Neuronal stem cell (in vitro differentiated cells): ENCODE data around the gene CPNE4.

Experiments
- DNase-seq: peaks from one replicate; pipeline ENCODE4 v3.0.0-alpha.2; 2013; ENCODE audit warnings: low spot score
- H2AFZ ChIP-seq: one replicate; pipeline ENCODE4 v1.6.1; 2013; ENCODE audit warnings: mild to moderate bottlenecking, low read length, inconsistent platforms
- H2AK5ac ChIP-seq: 2 replicates; pipeline ENCODE4 v1.6.1; 2013; ENCODE audit warnings: low read depth, mild to moderate bottlenecking, inconsistent platforms, low read length, moderate library complexity, mixed read lengths
- H2BK120ac ChIP-seq: 2 replicates; pipeline ENCODE4 v1.6.1; 2013; ENCODE audit warnings: low read depth, mild to moderate bottlenecking, inconsistent platforms, low read length, moderate library complexity, mixed read lengths
- H2BK12ac ChIP-seq: one replicate; pipeline ENCODE4 v1.6.1; 2013; ENCODE audit warnings: low read length, inconsistent platforms
- H2BK15ac ChIP-seq: 2 replicates; pipeline ENCODE4 v1.6.1; 2013; ENCODE audit warnings: mild to moderate bottlenecking, low read length, inconsistent platforms, mixed read lengths
- H2BK5ac ChIP-seq: one replicate; pipeline ENCODE4 v1.6.1; 2013; ENCODE audit warnings: inconsistent platforms, mild to moderate bottlenecking, low read length, moderate library complexity
- H3K14ac ChIP-seq: one replicate; pipeline ENCODE4 v1.6.1; 2013; ENCODE audit warnings: low read length, inconsistent platforms
- H3K18ac ChIP-seq: 2 replicates; pipeline ENCODE4 v1.6.1; 2013; ENCODE audit warnings: low read length, inconsistent platforms
- H3K23ac ChIP-seq: 2 replicates; pipeline ENCODE4 v1.6.1; 2013; ENCODE audit warnings: low read depth, mild to moderate bottlenecking, mixed read lengths, low read length, inconsistent platforms; ENCODE audit not compliant: poor library complexity
- H3K27ac ChIP-seq: replicated peaks from 3 replicates; pipeline ENCODE4 v1.5.1; 2013; ENCODE audit warnings: low read length, inconsistent platforms
- H3K27me3 ChIP-seq, 3 experiments: 2 replicates each; pipeline ENCODE4 v1.6.1; 2013; ENCODE audit warnings: low read length in 3 of 3, mild to moderate bottlenecking in 2 of 3, inconsistent platforms in 1 of 3, low read depth in 1 of 3, mixed read lengths in 1 of 3, moderate library complexity in 1 of 3; ENCODE audit not compliant: control insufficient read depth in 3 of 3, insufficient read depth in 3 of 3
- H3K36me3 ChIP-seq, 2 donors: replicated peaks in 1 of 2; 2 replicates each; pipeline ENCODE4 v1.6.1; 2013; ENCODE audit warnings: low read length in 2 of 2; ENCODE audit not compliant: control insufficient read depth in 2 of 2, insufficient read depth in 2 of 2
- H3K4ac ChIP-seq: 2 replicates; pipeline ENCODE4 v1.6.1; 2013; ENCODE audit warnings: inconsistent platforms, mild to moderate bottlenecking, low read length, moderate library complexity
- H3K4me1 ChIP-seq, 2 donors: 1 replicate in 1 of 2; 2 replicates in 1 of 2; pipeline ENCODE4 v1.6.1; 2013; ENCODE audit warnings: low read length in 2 of 2, low read depth in 1 of 2; ENCODE audit not compliant: control insufficient read depth in 2 of 2, insufficient read depth in 1 of 2
- H3K4me2 ChIP-seq: one replicate; pipeline ENCODE4 v1.6.1; 2013; ENCODE audit warnings: mild to moderate bottlenecking, low read length, inconsistent platforms; ENCODE audit not compliant: insufficient read depth, poor library complexity, severe bottlenecking
- H3K4me3 ChIP-seq, 2 donors: 2 replicates each; pipeline ENCODE4 v1.5.1; 2013; ENCODE audit warnings: low read length in 2 of 2, mild to moderate bottlenecking in 2 of 2, inconsistent platforms in 1 of 2, moderate library complexity in 1 of 2
- H3K79me1 ChIP-seq: one replicate; pipeline ENCODE4 v1.6.1; 2013; ENCODE audit warnings: low read depth, mild to moderate bottlenecking, inconsistent platforms, low read length, moderate library complexity
- H3K9ac ChIP-seq: one replicate; pipeline ENCODE4 v1.6.1; 2013; ENCODE audit warnings: mild to moderate bottlenecking, low read depth, low read length, inconsistent platforms; ENCODE audit not compliant: poor library complexity
- H3K9me3 ChIP-seq, 2 donors: replicated peaks in 1 of 2; 2 replicates each; pipeline versions ENCODE3 to v1.6.1; 2013; ENCODE audit warnings: low read length in 2 of 2, mild to moderate bottlenecking in 2 of 2, inconsistent platforms in 1 of 2, low read depth in 1 of 2, mixed read lengths in 1 of 2, moderate library complexity in 1 of 2; ENCODE audit not compliant: control insufficient read depth in 2 of 2, insufficient read depth in 1 of 2
- H4K8ac ChIP-seq: one replicate; pipeline ENCODE4 v1.6.1; 2013; ENCODE audit warnings: low read depth, mild to moderate bottlenecking, inconsistent platforms, low read length, moderate library complexity
- H4K91ac ChIP-seq: one replicate; pipeline ENCODE4 v1.6.1; 2013; ENCODE audit warnings: low read length, low read depth, mild to moderate bottlenecking, inconsistent platforms; ENCODE audit not compliant: poor library complexity
- WGBS, 2 donors: extraction: QIAGEN DNeasy Blood & Tissue Kit; methylation state at CpG; one replicate each; pipeline ENCODE4 v1.1.7; 2013; ENCODE audit warnings: missing lambda C conversion rate in 2 of 2, mixed read lengths in 1 of 2; ENCODE audit not compliant: insufficient read length in 2 of 2, insufficient replicate concordance in 1 of 2; ENCODE audit errors: extremely low coverage in 2 of 2; 5-methylcytosine and 5-hydroxymethylcytosine counted together

The CPNE4 gene

DNA sequence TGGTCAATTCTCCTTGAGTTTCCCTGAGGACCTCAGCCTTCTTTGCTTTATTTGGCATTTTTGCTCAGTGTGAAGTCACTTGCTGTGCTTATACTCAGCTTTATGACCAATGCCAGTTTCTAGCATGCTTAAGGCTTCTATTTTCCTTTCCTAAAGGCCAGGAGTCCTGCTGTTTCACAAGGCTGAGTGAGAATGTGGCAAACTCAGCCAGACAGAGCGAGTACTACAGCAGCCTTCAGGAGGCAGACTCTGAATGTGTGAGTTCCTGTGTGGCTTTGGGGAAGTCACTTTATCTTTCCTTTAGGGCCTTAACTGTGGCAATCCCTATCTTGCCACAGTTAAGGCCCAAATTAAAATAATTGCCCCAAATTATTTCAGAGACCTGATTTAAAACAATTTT lies 318.8 kb downstream of the CPNE4 start:
- Histone ChIP-seq H2BK5ac (no peak overlapping the region), H3K4me2 (no peak overlapping the region), H3K14ac (no peak overlapping the region), H3K4me1 (peaks cover 3% of the 10 kb centered on the region in 2 donors), H4K8ac (no peak overlapping the region), H3K4me3 (no peak overlapping the region), H4K91ac (no peak overlapping the region), H3K23ac (no peak overlapping the region), H2BK12ac (no peak overlapping the region), H3K9ac (no peak overlapping the region), H3K36me3 (no peaks in the 10 kb centered on the region), H3K4ac (no peak overlapping the region), H3K27ac (no peak overlapping the region), H2AFZ (peak overlapping the region; percentile 48), H2BK15ac (no peak overlapping the region), H3K79me1 (no peaks in the 10 kb centered on the region), H2BK120ac (no peak overlapping the region), H3K18ac (no peak overlapping the region), H3K27me3 (no peaks in the 10 kb centered on the region), H2AK5ac (no peak overlapping the region), H3K9me3 (no peaks in the 10 kb centered on the region)
- no CpG with 5 or more reads among the region's 1 CpG for WGBS, 2 donors
- no peak for DNase-seq

DNA sequence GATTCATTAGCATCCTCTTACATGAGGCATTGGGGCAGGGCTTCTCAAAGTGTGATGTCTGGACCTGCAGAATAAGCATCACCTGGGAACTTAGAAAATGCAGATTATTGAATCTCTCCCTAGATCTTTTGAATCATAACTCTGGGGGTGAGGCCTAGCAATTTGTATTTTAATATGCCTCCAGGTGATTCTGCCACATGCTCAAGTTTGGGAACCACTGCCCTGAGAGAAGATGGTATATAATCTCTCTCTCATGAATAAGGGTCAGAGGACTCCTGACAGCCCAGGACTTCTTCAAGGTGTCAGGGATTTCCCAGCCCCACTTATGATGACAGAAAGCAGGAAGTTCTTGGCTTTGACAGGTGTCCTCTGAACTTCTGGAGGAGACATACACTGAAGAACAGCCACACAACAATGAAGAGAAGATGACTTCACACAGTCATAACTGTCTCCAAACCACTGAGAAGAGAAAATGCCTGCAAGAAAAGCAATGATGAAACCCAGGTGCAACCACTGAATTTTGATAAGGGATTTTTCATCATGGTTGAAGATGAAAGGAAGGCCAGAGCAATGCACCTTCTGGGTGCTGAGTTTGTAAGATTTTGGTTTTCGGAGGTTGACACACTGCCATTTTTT lies 320.1 kb downstream of the CPNE4 start:
- H2AFZ ChIP-seq: no peak overlapping the region
- no peak overlapping the region for H2BK15ac ChIP-seq
- no peak overlapping the region for H4K91ac ChIP-seq
- H2BK12ac ChIP-seq: no peak overlapping the region
- no peak overlapping the region for H3K9ac ChIP-seq
- no peak overlapping the region for H2BK5ac ChIP-seq
- no peak overlapping the region for H3K27ac ChIP-seq
- H2AK5ac ChIP-seq: no peak overlapping the region
- H2BK120ac ChIP-seq: no peak overlapping the region
- no peaks in the 10 kb centered on the region for H3K36me3 ChIP-seq
- DNase-seq: no peak
- no peaks in the 10 kb centered on the region for H3K9me3 ChIP-seq
- H4K8ac ChIP-seq: no peak overlapping the region
- H3K4me1 ChIP-seq: peaks cover 3% of the 10 kb centered on the region in 2 donors
- no peak overlapping the region for H3K14ac ChIP-seq
- H3K18ac ChIP-seq: no peak overlapping the region
- no peak overlapping the region for H3K4ac ChIP-seq
- H3K4me3 ChIP-seq: no peak overlapping the region
- H3K23ac ChIP-seq: no peak overlapping the region
- no peak overlapping the region for H3K4me2 ChIP-seq
- WGBS, 2 donors: no CpG with 5 or more reads among the region's 1 CpG
- H3K79me1 ChIP-seq: no peaks in the 10 kb centered on the region
- no peaks in the 10 kb centered on the region for H3K27me3 ChIP-seq

DNA sequence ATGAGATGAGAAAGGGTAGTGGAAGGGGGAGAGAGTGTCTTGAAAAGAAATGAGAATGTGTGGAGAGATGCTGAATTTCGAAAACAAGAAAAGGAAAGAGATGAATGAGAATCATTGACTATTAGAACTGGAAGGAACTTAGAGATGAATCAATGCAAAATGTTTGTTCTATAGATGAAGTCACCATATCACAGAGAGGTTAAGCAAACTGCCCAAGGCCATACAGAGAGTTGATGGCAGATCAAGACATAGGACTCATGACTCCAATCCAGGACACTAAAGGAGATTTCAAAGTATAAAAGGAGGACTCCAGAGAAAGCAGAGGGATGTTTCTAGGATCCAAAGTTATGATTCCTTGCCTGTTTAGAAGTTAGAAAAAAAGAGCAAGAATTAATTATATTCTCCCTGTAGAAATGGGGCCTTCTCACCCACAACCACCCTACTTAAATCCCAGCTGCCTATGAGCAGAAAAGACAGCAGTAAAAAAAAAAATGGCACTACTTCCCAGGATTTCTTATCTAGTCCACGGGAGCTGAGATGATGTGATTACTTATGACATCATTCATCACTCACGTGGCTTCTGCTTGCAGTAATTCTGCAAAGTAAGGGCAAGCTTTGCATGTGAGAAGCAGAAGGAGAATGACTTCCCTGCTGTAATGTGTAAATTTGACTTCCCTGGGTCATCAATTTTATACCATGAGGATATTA lies 321.2 kb downstream of the CPNE4 start:
- Histone ChIP-seq H4K8ac (no peak overlapping the region), H2BK12ac (no peak overlapping the region), H3K4ac (no peak overlapping the region), H3K9me3 (no peaks in the 10 kb centered on the region), H2BK15ac (no peak overlapping the region), H3K36me3 (no peaks in the 10 kb centered on the region), H3K4me1 (peaks cover 3% of the 10 kb centered on the region in 2 donors), H3K27me3 (no peaks in the 10 kb centered on the region), H3K4me3 (no peak overlapping the region), H3K23ac (no peak overlapping the region), H2BK120ac (no peak overlapping the region), H2AFZ (no peak overlapping the region), H3K4me2 (no peak overlapping the region), H3K9ac (no peak overlapping the region), H3K27ac (no peak overlapping the region), H4K91ac (no peak overlapping the region), H3K14ac (no peak overlapping the region), H2BK5ac (no peak overlapping the region), H3K79me1 (no peaks in the 10 kb centered on the region), H3K18ac (no peak overlapping the region), H2AK5ac (no peak overlapping the region)
- WGBS, 2 donors: no CpG with 5 or more reads among the region's 3 CpGs
- no peak for DNase-seq

DNA sequence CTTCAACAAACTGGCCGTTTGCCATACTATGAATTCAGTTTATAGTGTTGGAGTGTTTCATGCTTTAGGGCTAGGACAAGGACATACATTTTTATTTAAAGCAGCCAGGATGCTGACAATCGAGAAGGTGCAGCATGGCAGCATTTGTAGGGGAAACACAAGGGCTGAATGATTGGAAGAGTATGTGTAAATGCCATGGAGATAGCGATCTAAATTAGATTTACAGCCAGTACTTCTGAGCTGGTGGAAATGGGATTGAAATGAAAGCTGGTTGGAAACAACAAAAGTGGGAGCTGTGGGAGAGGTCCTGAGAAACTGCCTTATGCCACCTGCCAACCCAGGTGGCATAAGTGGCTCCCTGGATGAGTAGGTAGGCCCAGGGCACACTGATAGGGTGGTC lies 322.2 kb downstream of the CPNE4 start:
- no peak overlapping the region for H2AK5ac ChIP-seq
- no peak overlapping the region for H2BK5ac ChIP-seq
- H3K79me1 ChIP-seq: no peaks in the 10 kb centered on the region
- no peak overlapping the region for H3K4me3 ChIP-seq
- H4K8ac ChIP-seq: no peak overlapping the region
- H3K9ac ChIP-seq: no peak overlapping the region
- H2BK15ac ChIP-seq: no peak overlapping the region
- no peaks in the 10 kb centered on the region for H3K27me3 ChIP-seq
- no peak overlapping the region for H3K18ac ChIP-seq
- no peak for DNase-seq
- H3K36me3 ChIP-seq: no peaks in the 10 kb centered on the region
- WGBS, 2 donors: no CpG with 5 or more reads among the region's 3 CpGs
- H3K14ac ChIP-seq: no peak overlapping the region
- H3K4me2 ChIP-seq: no peak overlapping the region
- no peak overlapping the region for H2BK12ac ChIP-seq
- H3K23ac ChIP-seq: no peak overlapping the region
- no peak overlapping the region for H3K4ac ChIP-seq
- H2BK120ac ChIP-seq: no peak overlapping the region
- no peak overlapping the region for H4K91ac ChIP-seq
- H3K9me3 ChIP-seq: no peaks in the 10 kb centered on the region
- peaks cover 3% of the 10 kb centered on the region in 2 donors for H3K4me1 ChIP-seq
- H3K27ac ChIP-seq: no peak overlapping the region
- no peak overlapping the region for H2AFZ ChIP-seq
